Coronary artery (tissue), 2 donors: ENCODE results near the gene TSSK6.
A peak's percentile ranks its signal among the peaks of the same experiment; 100 is the strongest.

ENCODE experiments used
- DNase-seq: peaks from one replicate; pipeline ENCODE4 v3.0.0-alpha.2; 2017; ENCODE audit warnings: low spot score
- H3K27ac ChIP-seq, 2 donors: fragments of 200-600 bp; sonication (generic); one replicate each; pipeline ENCODE4 v1.5.1; 2016 to 2019
- H3K4me3 ChIP-seq: fragments of 200-600 bp; sonication (generic); 2 replicates; pipeline ENCODE4 v1.5.1; 2016; ENCODE audit warnings: mild to moderate bottlenecking, moderate library complexity
- CTCF ChIP-seq: fragments of 200-600 bp; sonication (generic); IDR thresholded peaks from one replicate; pipeline ENCODE4 v1.5.1; 2019; ENCODE audit warnings: antibody characterized with exemption

Gene TSSK6

DNA sequence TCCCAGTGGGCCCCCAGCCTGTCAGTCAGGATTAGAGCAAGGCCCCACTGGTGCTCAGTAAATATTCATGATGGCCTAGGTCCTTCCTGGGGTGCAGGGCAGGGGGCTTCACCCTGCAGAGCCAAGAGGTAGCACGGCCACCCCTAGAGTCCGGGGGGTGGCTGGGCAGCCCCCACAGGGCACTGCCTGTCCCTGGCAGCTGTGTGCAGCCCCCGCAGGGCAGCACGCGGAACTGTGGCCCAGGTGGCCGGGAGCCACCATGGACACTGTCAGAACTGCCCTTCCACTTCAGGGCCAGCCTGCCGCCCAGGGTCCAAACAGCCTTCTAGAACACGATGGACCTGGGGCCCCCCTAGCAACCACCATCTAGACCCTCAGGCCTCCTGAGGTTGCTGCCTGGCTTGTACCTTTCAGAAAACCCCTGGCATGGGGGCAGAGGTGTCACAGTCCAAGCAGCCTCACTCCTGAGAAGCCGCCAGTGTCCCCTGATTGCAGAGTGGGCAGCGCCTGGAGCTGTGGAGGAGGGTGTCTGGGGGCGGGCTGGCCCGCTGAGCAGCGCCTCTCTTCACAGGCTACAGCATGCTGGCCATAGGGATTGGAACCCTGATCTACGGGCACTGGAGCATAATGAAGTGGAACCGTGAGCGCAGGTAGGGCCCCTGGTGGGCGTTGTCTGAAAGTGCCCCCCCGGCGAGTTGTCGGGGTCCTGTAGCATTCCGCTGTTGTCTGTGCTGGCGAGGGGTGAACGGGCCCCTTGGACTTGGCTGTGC is 10.4 kb upstream of the TSSK6 start:
- DNase-seq: no peak
- TF ChIP-seq CTCF: no peak
- Histone ChIP-seq H3K4me3 (no peak overlapping the region), H3K27ac (no peak overlapping the region)

GRCh38 chr19:19524053-19524452 is 8.7 kb upstream of the TSSK6 start:
- no peak overlapping the region for H3K27ac ChIP-seq

GRCh38 chr19:19523177-19523576 is 7.8 kb upstream of the TSSK6 start:
- Histone ChIP-seq H3K27ac (no peak overlapping the region), H3K4me3 (no peak overlapping the region)
- TF ChIP-seq CTCF: no peak
- DNase-seq: no peak

More at GRCh38 chr19:19524053-19524452, 8.7 kb upstream of the TSSK6 start:
- no peak overlapping the region for H3K4me3 ChIP-seq
- no peak for TF ChIP-seq CTCF
- DNase-seq: no peak

- no peak for TF ChIP-seq CTCF
- Histone ChIP-seq H3K4me3 (no peak overlapping the region), H3K27ac (no peak overlapping the region)
- DNase-seq: no peak
Observed at GRCh38 chr19:19520989-19521388, 5.6 kb upstream of the TSSK6 start.

DNA sequence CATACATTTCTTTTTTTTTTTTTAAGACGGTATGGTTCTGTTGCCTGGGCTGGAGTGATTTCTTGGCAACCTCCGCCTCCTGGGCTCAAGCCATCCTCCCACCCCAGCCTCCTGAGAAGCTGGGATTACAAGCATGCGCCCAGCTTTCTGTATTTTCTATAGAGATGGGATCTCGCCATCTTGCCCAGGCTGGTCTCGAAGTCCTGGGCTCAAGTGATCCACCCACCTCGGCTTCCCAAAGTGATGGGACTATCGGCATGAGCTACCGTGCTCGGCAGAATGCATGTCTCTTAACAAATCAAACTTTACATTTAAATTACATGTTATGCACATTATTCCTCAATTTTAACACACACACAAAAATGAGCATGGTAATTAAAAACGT is 1.9 kb upstream of the TSSK6 start:
- no peak for TF ChIP-seq CTCF
- Histone ChIP-seq H3K27ac (no peak overlapping the region), H3K4me3 (no peak overlapping the region)
- DNase-seq: no peak

DNA sequence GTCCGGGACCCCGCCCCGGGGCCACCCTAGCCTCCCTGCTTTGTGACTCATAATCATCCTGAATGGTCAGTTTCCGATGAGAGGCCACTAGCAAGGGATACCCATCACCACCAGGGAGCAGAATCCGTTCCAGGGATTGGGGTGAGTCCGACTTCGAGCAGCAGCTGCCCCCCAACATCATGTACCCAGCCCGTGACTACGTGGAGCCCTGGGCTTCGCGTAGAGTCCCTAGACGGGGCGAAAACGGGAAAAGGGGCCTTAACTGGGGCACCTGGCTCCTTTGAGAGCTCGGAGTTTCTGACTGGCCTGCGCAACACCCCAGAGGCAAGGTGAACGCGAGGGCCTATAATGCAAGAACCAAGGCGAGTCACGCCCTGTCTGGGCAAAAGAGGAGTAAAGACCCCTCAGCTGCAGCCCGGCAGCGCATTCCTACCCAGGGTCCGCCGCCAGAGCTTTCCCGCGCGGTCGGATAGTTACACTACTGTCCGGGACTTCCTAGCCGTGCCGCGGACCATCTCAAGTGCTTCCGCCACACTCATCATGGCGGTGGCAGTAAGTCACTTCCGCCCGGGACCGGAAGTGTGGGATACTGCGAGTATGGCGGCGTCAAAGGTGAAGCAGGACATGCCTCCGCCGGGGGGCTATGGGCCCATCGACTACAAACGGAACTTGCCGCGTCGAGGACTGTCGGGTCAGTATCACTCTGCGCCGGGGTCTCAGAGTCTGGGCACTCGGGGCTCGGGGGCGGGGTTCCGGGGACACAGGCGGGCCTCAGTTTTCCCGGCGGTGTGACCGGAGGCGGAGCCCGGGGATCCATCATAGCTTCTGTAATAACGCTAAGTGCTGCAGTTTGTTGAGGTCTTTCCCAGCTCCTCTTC is 533 bp upstream of the TSSK6 start, which contains the start of gene NDUFA13:
Gene NDUFA13, plus strand, starts transcription at position 584 of the 878 bp plus-strand sequence. Its CDS starts 14 bp downstream, at position 598.
- no peak for TF ChIP-seq CTCF
- peak; percentile 95 for DNase-seq
- Histone ChIP-seq H3K27ac (peak within 1 kb of the TSS; percentile 68 to 94), H3K4me3 (peak within 1 kb of the TSS; percentile 95)
